CD4-positive, alpha-beta T cell (primary cell): ENCODE data around the gene RPAIN. TPM values are rescaled to one million over a fixed set of nuclear protein-coding genes. Genes with fewer than 3 reads are reported as not detected.

Experiments used
- ATAC-seq: fragments of 200-7000 bp; cut with Tn5 transposase; one replicate; pipeline ENCODE4 v1.10.0; 2022; ENCODE audit warnings: mild to moderate bottlenecking; ENCODE audit not compliant: poor library complexity
- CTCF ChIA-PET: fragments of 350-600 bp; sonication (Branson Sonifier 250); formaldehyde crosslinking; loops from one replicate; lab custom pipeline; 2021; ENCODE audit warnings: antibody characterized with exemption, inconsistent platforms; lab: Charles Lee
- POLR2A ChIA-PET: fragments of 350-600 bp; sonication (Branson Sonifier 250); formaldehyde crosslinking; loops from one replicate; lab custom pipeline; 2021; ENCODE audit warnings: antibody characterized with exemption, inconsistent platforms; lab: Charles Lee
- DNase-seq, 14 experiments: peaks; one replicate each; pipeline ENCODE4 v3.0.0-alpha.2; 2013 to 2020; ENCODE audit warnings: mixed read lengths in 2 of 14
- H3K27ac ChIP-seq, 2 donors: one replicate each; pipeline versions ENCODE4 v1.5.1 to v1.7.0; 2013; ENCODE audit warnings: low read length in 2 of 2, low read depth in 1 of 2, mild to moderate bottlenecking in 1 of 2
- H3K27me3 ChIP-seq, 2 experiments: 1 replicate in 1 of 2; 2 replicates in 1 of 2; pipeline versions ENCODE4 v1.6.1 to v1.7.0; 2013; ENCODE audit warnings: low read length in 2 of 2, control low read depth in 1 of 2, mild to moderate bottlenecking in 1 of 2, moderate library complexity in 1 of 2; ENCODE audit not compliant: insufficient read depth in 2 of 2, control insufficient read depth in 1 of 2
- H3K36me3 ChIP-seq: one replicate; pipeline ENCODE4 v1.6.1; 2013; ENCODE audit warnings: low read length, control low read depth; ENCODE audit not compliant: insufficient read depth
- H3K4me1 ChIP-seq: one replicate; pipeline ENCODE4 v1.6.1; 2013; ENCODE audit warnings: low read length, control low read depth; ENCODE audit not compliant: insufficient read depth
- H3K4me3 ChIP-seq: one replicate; pipeline ENCODE4 v1.5.1; 2013; ENCODE audit warnings: mild to moderate bottlenecking, low read length, moderate library complexity
- H3K9me3 ChIP-seq, 2 experiments: 1 replicate in 1 of 2; 2 replicates in 1 of 2; pipeline versions ENCODE4 v1.6.1 to v1.7.0; 2013; ENCODE audit warnings: low read length in 2 of 2, mild to moderate bottlenecking in 2 of 2, control low read depth in 1 of 2, moderate library complexity in 1 of 2; ENCODE audit not compliant: control insufficient read depth in 1 of 2, insufficient read depth in 1 of 2
- H3K27ac Mint-ChIP-seq: one replicate; pipeline ENCODE4 v1.8.0; 2020; ENCODE audit warnings: mixed read lengths
- H3K27me3 Mint-ChIP-seq: one replicate; pipeline ENCODE4 v1.8.0; 2021; ENCODE audit warnings: mixed read lengths
- H3K36me3 Mint-ChIP-seq: one replicate; pipeline ENCODE4 v1.8.0; 2021; ENCODE audit warnings: low read depth, mixed read lengths
- H3K4me1 Mint-ChIP-seq: one replicate; pipeline ENCODE4 v1.8.0; 2021; ENCODE audit warnings: low read depth, mixed read lengths
- H3K4me3 Mint-ChIP-seq: one replicate; pipeline ENCODE4 v1.8.0; 2020; ENCODE audit warnings: mild to moderate bottlenecking, mixed read lengths
- H3K9me3 Mint-ChIP-seq: one replicate; pipeline ENCODE4 v1.8.0; 2020; ENCODE audit warnings: mixed read lengths
- intact Hi-C, 2 experiments: fragments of 100-400 bp; cut with DNase I in 1 of 2; cut with micrococcal nuclease in 1 of 2; formaldehyde crosslinking; loops; one replicate each; pipeline versions ENCODE4 v1.15.1 to v1.9.0; 2023 to 2025; cut with DNase I, micrococcal nuclease
- total RNA-seq, 174 experiments: library from RNA in 2 of 174; stranded (reverse) in 2 of 174; gene quantifications; one replicate each; pipeline ENCODE4 v1.2.3 and lab custom pipeline; 2021 to 2026
- TF ChIP-seq, protein P1 (sequence below): fragments of 200-600 bp; IDR thresholded peaks from one replicate; pipeline ENCODE4 v1.8.0; 2022; ENCODE audit warnings: antibody characterized with exemption, mild to moderate bottlenecking

The RPAIN gene
- total RNA-seq, 2 experiments from 2014 or later = 68.7 to 77.5 TPM

DNA sequence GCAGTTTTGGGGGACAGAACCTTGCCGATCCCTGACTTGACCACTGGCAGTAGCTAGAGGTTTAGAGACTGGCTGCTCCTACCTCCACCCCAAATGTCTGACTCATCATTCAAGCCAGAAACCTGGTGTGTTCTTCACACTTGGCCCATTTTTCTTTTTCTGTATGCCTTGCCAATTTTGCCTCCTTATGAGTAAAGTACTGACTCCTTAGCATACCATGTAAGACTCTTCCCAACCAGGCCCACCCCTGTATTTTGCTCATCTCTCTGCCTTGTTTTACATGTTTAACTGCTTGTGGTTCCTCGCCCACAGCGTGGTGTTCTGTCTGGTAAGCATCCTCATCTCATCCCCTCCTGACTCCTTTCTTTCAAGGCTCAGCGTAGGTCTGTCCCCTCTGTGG, 38.4 kb upstream of the RPAIN start:
- H3K36me3 Mint-ChIP-seq = peaks cover 98% of the 10 kb centered on the region

DNA sequence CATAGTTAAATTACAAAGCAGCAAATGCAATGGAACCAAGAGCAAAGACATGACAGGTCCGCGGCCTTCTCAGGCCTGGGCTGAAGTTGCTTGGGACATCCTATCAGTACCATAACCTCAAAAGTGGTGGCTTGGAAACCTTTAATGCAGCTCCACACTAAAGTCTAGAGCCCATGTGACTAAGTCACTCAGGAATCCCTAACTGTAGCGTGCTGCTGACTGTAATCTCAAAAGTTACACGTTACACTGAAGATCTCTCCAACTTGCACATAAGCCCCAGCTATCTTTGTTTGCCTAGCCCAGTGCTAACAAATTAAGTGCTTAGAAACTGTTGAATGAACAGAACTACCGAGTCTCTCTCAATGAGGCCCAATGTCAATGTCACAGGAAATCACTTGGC, 28.3 kb upstream of the RPAIN start:
- ATAC-seq (no peak), DNase-seq (no peak)
- H3K9me3 ChIP-seq = no peaks in the 10 kb centered on the region
- Mint-ChIP-seq H3K4me1 (peaks cover 14% of the 10 kb centered on the region), H3K27me3 (no peaks in the 10 kb centered on the region), H3K4me3 (no peak overlapping the region), H3K27ac (no peak overlapping the region), H3K36me3 (peaks cover 87% of the 10 kb centered on the region), H3K9me3 (no peaks in the 10 kb centered on the region)
- ChIA-PET POLR2A (no interaction called here), CTCF (no interaction called here)
- intact Hi-C loops = no loop called here
- no peak overlapping the region for H3K27ac ChIP-seq
- peaks cover 5% of the 10 kb centered on the region for H3K4me1 ChIP-seq
- H3K4me3 ChIP-seq = no peak overlapping the region
- peaks cover 83% of the 10 kb centered on the region for H3K36me3 ChIP-seq
- TF ChIP-seq, protein P1, sequence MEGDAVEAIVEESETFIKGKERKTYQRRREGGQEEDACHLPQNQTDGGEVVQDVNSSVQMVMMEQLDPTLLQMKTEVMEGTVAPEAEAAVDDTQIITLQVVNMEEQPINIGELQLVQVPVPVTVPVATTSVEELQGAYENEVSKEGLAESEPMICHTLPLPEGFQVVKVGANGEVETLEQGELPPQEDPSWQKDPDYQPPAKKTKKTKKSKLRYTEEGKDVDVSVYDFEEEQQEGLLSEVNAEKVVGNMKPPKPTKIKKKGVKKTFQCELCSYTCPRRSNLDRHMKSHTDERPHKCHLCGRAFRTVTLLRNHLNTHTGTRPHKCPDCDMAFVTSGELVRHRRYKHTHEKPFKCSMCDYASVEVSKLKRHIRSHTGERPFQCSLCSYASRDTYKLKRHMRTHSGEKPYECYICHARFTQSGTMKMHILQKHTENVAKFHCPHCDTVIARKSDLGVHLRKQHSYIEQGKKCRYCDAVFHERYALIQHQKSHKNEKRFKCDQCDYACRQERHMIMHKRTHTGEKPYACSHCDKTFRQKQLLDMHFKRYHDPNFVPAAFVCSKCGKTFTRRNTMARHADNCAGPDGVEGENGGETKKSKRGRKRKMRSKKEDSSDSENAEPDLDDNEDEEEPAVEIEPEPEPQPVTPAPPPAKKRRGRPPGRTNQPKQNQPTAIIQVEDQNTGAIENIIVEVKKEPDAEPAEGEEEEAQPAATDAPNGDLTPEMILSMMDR = no peak
- H3K27me3 ChIP-seq = no peaks in the 10 kb centered on the region

More for the DNA sequence above, 38.4 kb upstream of the RPAIN start:
- Histone ChIP-seq H3K27ac (no peak overlapping the region), H3K9me3 (no peaks in the 10 kb centered on the region), H3K36me3 (peaks cover 95% of the 10 kb centered on the region), H3K4me3 (no peak overlapping the region), H3K27me3 (no peaks in the 10 kb centered on the region), H3K4me1 (no peaks in the 10 kb centered on the region)
- H3K27ac Mint-ChIP-seq = peak overlapping the region; percentile 29
- H3K4me1 Mint-ChIP-seq = no peaks in the 10 kb centered on the region
- DNase-seq = no peak
- intact Hi-C loops = no loop called here
- ChIA-PET CTCF (no interaction called here), POLR2A (no interaction called here)
- peak; percentile 14 for ATAC-seq
- H3K4me3 Mint-ChIP-seq = no peak overlapping the region
- no peaks in the 10 kb centered on the region for H3K9me3 Mint-ChIP-seq
- TF ChIP-seq, protein P1 = no peak
- H3K27me3 Mint-ChIP-seq = no peaks in the 10 kb centered on the region

DNA sequence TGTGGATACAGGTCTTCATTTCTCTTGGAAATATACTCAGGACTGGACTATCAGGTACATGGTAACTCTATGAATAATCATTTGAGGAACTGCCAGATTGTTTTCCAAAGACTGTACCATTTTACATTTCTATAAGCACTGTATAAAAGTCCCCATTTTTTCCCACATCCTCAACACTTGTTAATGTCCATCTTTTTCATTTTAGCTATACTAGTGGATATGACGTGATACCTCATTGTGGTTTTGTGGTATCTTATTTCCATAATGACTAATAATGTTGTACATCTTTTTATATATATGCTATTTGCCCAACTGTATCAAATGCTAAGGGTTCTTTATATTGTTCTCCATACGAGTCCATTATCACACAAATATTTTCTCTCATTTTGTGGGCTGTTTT, 23.4 kb upstream of the RPAIN start:
- Mint-ChIP-seq H3K4me1 (peaks cover 6% of the 10 kb centered on the region), H3K27ac (no peak overlapping the region), H3K4me3 (no peak overlapping the region), H3K9me3 (no peaks in the 10 kb centered on the region), H3K27me3 (no peaks in the 10 kb centered on the region), H3K36me3 (peaks cover 87% of the 10 kb centered on the region)
- no peak for DNase-seq
- H3K36me3 ChIP-seq = peaks cover 80% of the 10 kb centered on the region
- H3K4me3 ChIP-seq = no peak overlapping the region
- ChIA-PET CTCF (no interaction called here), POLR2A (no interaction called here)
- TF ChIP-seq, protein P1 = no peak
- no peaks in the 10 kb centered on the region for H3K27me3 ChIP-seq
- intact Hi-C loops = no loop called here
- no peak overlapping the region for H3K27ac ChIP-seq
- no peaks in the 10 kb centered on the region for H3K9me3 ChIP-seq
- no peaks in the 10 kb centered on the region for H3K4me1 ChIP-seq
- no peak for ATAC-seq
